Adrenal gland (tissue), 12 donors: ENCODE data around the gene SULT1C4. TPM values are rescaled to one million over a fixed set of nuclear protein-coding genes. Genes with fewer than 3 reads are reported as not detected.

Experiments
- DNase-seq, 7 donors: peaks; one replicate each; pipeline ENCODE4 v3.0.0-alpha.2; 2019 to 2020
- H3K27ac ChIP-seq, 5 donors: fragments of 200-600 bp; sonication (generic) in 4 of 5; 1 replicate in 3 of 5; 2 replicates in 2 of 5; pipeline versions ENCODE4 v1.5.1 to v1.8.0; 2016 to 2020; ENCODE audit warnings: mild to moderate bottlenecking in 1 of 5
- H3K27me3 ChIP-seq: fragments of 200-600 bp; 2 replicates; pipeline ENCODE4 v1.8.0; 2021
- H3K36me3 ChIP-seq, 2 donors: fragments of 200-600 bp; replicated peaks in 1 of 2; 1 replicate in 1 of 2; 2 replicates in 1 of 2; pipeline versions ENCODE4 v1.5.1 to v1.8.0; 2018 to 2022
- H3K4me1 ChIP-seq, 2 donors: fragments of 200-600 bp; replicated peaks in 1 of 2; 1 replicate in 1 of 2; 2 replicates in 1 of 2; pipeline versions ENCODE4 v1.5.1 to v1.8.0; 2018 to 2021
- H3K4me3 ChIP-seq, 4 donors: fragments of 200-600 bp; sonication (generic) in 3 of 4; one replicate each; pipeline ENCODE4 v1.5.1; 2016 to 2018
- H3K9me3 ChIP-seq, 3 donors: fragments of 200-600 bp; sonication (generic) in 1 of 3; replicated peaks in 1 of 3; 1 replicate in 2 of 3; 2 replicates in 1 of 3; pipeline versions ENCODE4 v1.5.1 to v1.8.0; 2016 to 2021
- POLR2A ChIP-seq, 2 donors: fragments of 450-650 bp; IDR thresholded peaks; one replicate each; pipeline ENCODE4 v1.6.1; 2017; ENCODE audit warnings: antibody characterized with exemption in 2 of 2, mild to moderate bottlenecking in 2 of 2, moderate library complexity in 1 of 2
- WGBS, 4 donors: extraction: QIAGEN DNeasy Blood & Tissue Kit in 2 of 4; methylation state at CpG; one replicate each; pipeline versions ENCODE4 v1.1.5 to v1.1.7; 2013 to 2017; 5-methylcytosine and 5-hydroxymethylcytosine counted together
- intact Hi-C, 2 donors: fragments of 100-400 bp; cut with DNase I; formaldehyde crosslinking; loops; one replicate each; pipeline versions ENCODE4 v1.14.1 to v1.15.0; 2022 to 2023
- polyA plus RNA-seq, 3 donors: library from polyadenylated mRNA; stranded (reverse); fragments of 200-250 nt in 2 of 3; fragments of 350-450 nt in 1 of 3; fragmentation: Illumina TruSeq in 1 of 3; extraction: RNeasy Lipid Tissue Mini Kit (QIAGEN cat#74804) in 1 of 3; gene quantifications; one replicate each; pipeline ENCODE4 v1.2.3, GENCODE V29; 2013 to 2014
- small RNA-seq, 2 donors: library from RNA; depleted of rRNA; stranded (forward); fragments of <200 nt; gene quantifications; one replicate each; pipeline ENCODE3, GENCODE V24; 2016
- total RNA-seq, 9 donors: library from RNA; depleted of rRNA in 4 of 9; stranded (reverse); fragments of >200 nt in 4 of 9; fragments of 120-200 nt in 1 of 9; fragmentation: NEBNext Ultra II Directional in 1 of 9; extraction: Animal tissue kit (Norgen Biotek cat#: 25700) in 1 of 9; gene quantifications; one replicate each; pipeline versions ENCODE4 v1.1.0 to v1.2.4, GENCODE V29; 2013 to 2023
- TF ChIP-seq, protein P1 (sequence below), 6 experiments: fragments of 450-650 bp in 4 of 6; fragments of 200-600 bp in 2 of 6; sonication (generic) in 1 of 6; IDR thresholded peaks; 1 replicate in 5 of 6; 2 replicates in 1 of 6; pipeline versions ENCODE4 v1.5.1 to v1.8.0; 2016 to 2021; ENCODE audit warnings: antibody characterized with exemption in 6 of 6, mild to moderate bottlenecking in 2 of 6, moderate library complexity in 1 of 6
- donor health status: healthy with polysubstance abuse.
- donor health status: Bipolar disorder and iron deficiency.
- donor health status: DM: yes; HTN: yes; CAD: no.
- donor health status: DM: no; HTN: no; CAD: no.
- donor health status: DM: no; HTN: no; CAD: no.
- donor health status: DM: yes; HTN: yes; CAD: no.

The SULT1C4 gene
- total and polyA plus RNA-seq, 12 donors: 0.34 to 14.4 (median 1.6) TPM

DNA sequence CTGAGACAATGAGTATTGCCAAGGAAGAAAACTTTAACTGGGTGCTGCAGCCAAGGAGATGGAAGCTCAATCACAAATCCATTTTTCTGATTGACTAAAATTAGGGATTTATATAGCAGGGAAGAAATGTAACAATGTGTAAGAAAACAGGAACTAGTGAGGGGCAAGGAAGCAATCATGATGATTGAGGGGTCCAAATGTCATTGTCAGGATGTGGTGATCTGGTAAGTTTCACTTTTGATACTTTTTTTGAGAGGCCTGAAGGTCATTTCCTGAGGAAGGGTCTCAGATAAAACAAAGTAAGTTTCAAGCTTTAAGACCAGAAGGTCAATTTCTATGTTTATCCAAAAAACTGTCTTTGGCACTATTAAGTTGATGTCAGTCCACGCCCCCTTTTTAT, 59.2 kb downstream of the SULT1C4 start:
- Histone ChIP-seq H3K4me3 (no peak overlapping the region), H3K9me3 (no peaks in the 10 kb centered on the region), H3K27ac (no peak overlapping the region), H3K27me3 (no peaks in the 10 kb centered on the region), H3K4me1 (no peaks in the 10 kb centered on the region), H3K36me3 (no peaks in the 10 kb centered on the region)
- intact Hi-C loops: no loop called here
- WGBS, 4 donors: 68 to 87% (median 82%) methylated on average over 1 of the region's 1 CpG
- DNase-seq: no peak
- TF ChIP-seq, protein P1, sequence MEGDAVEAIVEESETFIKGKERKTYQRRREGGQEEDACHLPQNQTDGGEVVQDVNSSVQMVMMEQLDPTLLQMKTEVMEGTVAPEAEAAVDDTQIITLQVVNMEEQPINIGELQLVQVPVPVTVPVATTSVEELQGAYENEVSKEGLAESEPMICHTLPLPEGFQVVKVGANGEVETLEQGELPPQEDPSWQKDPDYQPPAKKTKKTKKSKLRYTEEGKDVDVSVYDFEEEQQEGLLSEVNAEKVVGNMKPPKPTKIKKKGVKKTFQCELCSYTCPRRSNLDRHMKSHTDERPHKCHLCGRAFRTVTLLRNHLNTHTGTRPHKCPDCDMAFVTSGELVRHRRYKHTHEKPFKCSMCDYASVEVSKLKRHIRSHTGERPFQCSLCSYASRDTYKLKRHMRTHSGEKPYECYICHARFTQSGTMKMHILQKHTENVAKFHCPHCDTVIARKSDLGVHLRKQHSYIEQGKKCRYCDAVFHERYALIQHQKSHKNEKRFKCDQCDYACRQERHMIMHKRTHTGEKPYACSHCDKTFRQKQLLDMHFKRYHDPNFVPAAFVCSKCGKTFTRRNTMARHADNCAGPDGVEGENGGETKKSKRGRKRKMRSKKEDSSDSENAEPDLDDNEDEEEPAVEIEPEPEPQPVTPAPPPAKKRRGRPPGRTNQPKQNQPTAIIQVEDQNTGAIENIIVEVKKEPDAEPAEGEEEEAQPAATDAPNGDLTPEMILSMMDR (IDR thresholded peaks at IDR 0.05): no peak
- TF ChIP-seq POLR2A (IDR thresholded peaks at IDR 0.05): no peak

Small RNA genes within 50 kb of the gene (small RNA-seq; reads per million reads assigned to genes)
- gene SMIM12P1: 0 reads per million in 2 donors

Other genes with a start within 250 kb of the SULT1C4 start
- not detected for gene SULT1C3, start 138.0 kb upstream of the SULT1C4 start, total RNA-seq
- gene SULT1C3, start 138.0 kb upstream of the SULT1C4 start, polyA plus RNA-seq: not detected
- gene SULT1C2, start 89.1 kb upstream of the SULT1C4 start, total RNA-seq: 1 to 10 TPM in 1 of 9 donors, under 1 TPM in 1, not detected in 7; 0.39 to 1.5 TPM
- gene SULT1C2, start 89.1 kb upstream of the SULT1C4 start, polyA plus RNA-seq: under 1 TPM in 2 of 3 donors, not detected in 1; 0.10 to 0.32 TPM
- gene GCC2, start 71.3 kb downstream of the SULT1C4 start, total RNA-seq: 10 to 100 TPM; 16.4 to 48.0 (median 38.9) TPM
- gene GCC2, start 71.3 kb downstream of the SULT1C4 start, polyA plus RNA-seq: 10 to 100 TPM in 2 of 3 donors, 1 to 10 TPM in 1; 9.5 to 38.8 (median 17.9) TPM
- 100 to 1,000 TPM in 8 of 9 donors, 10 to 100 TPM in 1; 75.3 to 182 (median 131) TPM for gene LIMS1, start 156.5 kb downstream of the SULT1C4 start, total RNA-seq
- gene LIMS1, start 156.5 kb downstream of the SULT1C4 start, polyA plus RNA-seq: 10 to 100 TPM; 33.5 to 58.3 (median 48.4) TPM